GM12874 (cell line): ENCODE data around the gene CAPN7.

Experiments used
- TF ChIP-seq, protein P1 (sequence below): IDR thresholded peaks from 2 replicates; pipeline ENCODE4 v1.5.1; 2011; ENCODE audit warnings: low read depth, mild to moderate bottlenecking, control low read depth, low read length, moderate library complexity; ENCODE audit not compliant: insufficient read depth

CAPN7 gene

DNA sequence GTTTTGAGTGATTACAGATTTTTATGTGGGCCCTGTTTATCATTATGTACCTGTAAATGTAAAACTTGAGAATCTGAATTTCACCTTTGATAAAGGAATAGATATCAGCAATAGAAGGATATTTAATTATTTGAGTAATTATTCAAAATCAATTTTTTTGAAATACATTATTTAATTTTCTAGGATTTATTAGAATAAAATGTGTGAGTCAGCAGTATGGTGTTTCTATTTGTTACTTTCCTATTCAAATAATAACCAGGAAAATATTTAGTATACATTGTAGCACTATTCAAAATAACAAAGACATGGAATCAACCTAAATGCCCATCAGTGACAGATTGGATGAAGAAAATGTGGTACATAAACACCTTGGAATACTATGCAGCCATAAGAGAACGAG, 22.1 kb downstream of the CAPN7 start:
- TF ChIP-seq, protein P1, sequence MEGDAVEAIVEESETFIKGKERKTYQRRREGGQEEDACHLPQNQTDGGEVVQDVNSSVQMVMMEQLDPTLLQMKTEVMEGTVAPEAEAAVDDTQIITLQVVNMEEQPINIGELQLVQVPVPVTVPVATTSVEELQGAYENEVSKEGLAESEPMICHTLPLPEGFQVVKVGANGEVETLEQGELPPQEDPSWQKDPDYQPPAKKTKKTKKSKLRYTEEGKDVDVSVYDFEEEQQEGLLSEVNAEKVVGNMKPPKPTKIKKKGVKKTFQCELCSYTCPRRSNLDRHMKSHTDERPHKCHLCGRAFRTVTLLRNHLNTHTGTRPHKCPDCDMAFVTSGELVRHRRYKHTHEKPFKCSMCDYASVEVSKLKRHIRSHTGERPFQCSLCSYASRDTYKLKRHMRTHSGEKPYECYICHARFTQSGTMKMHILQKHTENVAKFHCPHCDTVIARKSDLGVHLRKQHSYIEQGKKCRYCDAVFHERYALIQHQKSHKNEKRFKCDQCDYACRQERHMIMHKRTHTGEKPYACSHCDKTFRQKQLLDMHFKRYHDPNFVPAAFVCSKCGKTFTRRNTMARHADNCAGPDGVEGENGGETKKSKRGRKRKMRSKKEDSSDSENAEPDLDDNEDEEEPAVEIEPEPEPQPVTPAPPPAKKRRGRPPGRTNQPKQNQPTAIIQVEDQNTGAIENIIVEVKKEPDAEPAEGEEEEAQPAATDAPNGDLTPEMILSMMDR = no peak

DNA sequence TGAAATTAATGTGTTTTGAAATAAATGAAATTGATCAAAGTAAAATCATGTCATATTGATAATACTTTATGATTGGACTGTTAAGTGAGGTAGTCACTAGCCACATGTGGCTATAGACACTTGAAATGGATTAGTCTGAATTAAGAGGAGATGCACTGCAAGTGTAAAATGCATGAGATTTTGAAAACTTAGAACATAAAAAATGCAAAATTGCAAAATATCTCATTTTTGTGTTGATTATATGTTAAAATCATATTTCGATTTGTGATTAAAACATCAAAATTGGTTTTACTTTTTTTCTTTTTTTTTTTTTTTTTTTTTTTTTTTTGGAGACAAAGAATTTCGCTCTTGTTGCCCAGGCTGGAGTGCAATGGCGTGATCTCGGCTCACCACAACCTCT, 23.2 kb downstream of the CAPN7 start:
- TF ChIP-seq, protein P1 = no peak

DNA sequence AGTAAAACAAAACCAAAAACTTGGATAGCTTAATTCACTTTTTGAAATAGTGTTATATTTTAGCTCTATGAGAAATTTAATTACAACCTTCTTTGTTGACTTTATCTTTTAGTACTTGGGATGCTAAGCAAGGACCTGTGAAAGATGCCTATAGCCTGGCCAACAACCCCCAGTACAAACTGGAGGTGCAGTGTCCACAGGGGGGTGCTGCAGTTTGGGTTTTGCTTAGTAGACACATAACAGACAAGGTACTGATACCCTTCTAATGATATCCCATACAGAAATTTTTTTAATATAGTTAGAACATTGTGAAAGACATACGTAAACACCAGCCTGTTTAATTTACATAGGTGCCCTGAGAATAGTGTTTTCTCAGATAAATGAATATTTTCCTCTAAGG, 35.3 kb downstream of the CAPN7 start:
- TF ChIP-seq, protein P1 = peak; percentile 50; the same call in 1 of the 2 replicates

DNA sequence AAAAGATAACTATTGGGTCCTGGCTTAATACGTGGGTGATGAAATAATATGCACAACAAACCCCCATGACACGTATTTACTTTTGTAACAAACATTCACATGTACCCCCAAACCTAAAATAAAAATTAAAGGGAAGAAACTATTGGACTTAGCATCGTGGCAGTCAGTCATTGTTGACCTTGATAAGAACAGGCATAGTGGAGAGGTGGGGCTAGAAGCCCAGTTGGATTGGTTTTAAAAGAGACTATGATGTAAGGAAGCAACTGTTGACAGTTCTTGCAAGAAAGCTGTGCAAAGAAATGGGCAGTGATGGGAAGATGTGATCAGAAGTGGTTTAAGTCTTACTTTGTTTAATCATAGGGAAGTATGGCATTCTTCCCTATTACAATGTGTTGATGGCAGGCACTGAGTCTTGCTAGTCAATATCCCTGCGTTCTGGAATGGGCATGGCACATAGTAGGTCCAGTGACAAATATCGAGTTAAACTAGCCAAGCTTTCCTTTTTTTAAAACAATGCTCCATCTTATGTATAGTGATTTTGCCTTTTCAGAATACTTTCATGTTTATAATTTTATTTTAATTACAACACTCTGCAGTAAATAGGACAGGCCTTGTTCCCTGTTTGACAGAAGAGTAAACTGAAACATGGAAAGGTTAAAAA, 37.9 kb downstream of the CAPN7 start:
- TF ChIP-seq, protein P1 = no peak

DNA sequence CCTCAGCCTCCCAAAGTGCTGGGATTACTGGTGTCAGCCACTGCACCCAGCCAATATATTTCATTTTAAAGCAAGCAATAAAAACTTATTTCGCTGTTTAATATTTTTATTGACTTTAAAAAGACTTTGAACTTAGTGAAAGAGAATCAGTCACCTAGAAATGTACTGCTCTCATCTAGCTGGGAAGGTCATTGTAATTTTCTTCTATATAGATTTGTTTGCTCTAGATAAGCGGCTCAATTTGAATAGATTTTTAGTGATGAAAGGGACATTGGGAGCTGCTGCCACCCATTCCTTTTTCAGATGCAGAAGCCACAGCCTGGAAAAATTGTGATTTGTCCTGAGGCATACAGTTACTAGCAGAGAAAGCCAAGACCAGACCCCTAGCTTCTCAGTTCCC, 40.1 kb downstream of the CAPN7 start:
- TF ChIP-seq, protein P1 = no peak

DNA sequence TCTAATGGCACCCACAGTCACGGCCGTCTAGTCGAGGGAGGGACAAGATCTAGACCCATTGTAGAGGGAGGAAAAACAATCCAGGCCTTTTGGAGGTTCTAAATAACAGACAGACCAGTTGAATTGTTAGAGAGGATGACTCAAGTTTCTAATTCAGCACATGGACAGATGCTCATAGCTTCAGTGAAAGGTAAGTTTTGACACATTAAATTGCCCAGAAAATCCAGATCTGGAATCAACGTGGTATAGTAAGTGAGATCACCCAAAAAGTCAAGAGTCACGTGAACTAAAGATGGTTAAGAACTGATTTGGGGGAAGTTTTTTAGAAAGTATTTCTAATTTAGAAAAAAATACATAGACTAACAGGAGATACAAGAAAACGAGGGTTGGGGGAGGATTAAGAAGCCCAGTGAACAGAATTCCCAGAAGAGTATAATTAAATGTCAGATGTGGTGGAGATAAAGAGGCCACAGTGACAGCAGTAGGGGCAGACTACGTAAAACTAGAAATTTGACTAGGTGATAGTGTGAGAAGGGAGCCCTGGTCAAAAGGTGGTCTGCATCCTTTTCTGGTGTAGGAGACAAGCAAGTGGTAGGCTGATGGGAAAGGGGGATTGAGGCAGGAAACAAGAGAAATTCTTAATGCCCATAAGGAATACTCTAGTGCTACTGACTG, 47.1 kb downstream of the CAPN7 start:
- TF ChIP-seq, protein P1 = no peak

DNA sequence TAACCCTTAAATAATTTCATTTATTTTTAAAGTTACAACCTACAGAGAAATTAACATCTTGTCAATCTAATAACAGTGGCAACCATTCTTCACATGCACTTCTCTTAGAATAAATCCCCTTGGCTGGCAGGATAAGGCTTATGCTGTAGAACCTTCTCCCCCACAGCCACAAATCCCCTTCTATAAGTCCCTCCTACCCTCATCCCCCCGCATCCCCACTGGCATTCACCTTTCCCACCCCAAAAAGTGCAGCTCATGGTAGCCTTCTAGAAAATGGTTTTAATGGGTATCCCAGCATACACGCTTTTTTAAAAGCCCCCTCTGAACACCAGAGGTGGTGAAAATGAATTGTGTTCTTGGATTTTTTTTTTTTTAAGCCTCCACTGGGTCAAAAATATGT, 49.2 kb downstream of the CAPN7 start:
- TF ChIP-seq, protein P1 = no peak
